ENCODE measurements around the gene KRTAP5-5.

GRCh38 chr11:1669546-1670218 is 40.1 kb downstream of the KRTAP5-5 start:
- TF ChIP-seq CTCF (IDR thresholded peaks at IDR 0.05; ENCODE audit: poor library complexity, severe bottlenecking) (no peak), EP300 (conservative IDR thresholded peaks at IDR 0.05; ENCODE audit: poor library complexity, severe bottlenecking) (no peak), POLR2AphosphoS5 (IDR thresholded peaks at IDR 0.05) (no peak), TAF1 (IDR thresholded peaks at IDR 0.05; ENCODE audit: low read depth) (no peak)
